ENCODE results near the gene B9D2.

DNA sequence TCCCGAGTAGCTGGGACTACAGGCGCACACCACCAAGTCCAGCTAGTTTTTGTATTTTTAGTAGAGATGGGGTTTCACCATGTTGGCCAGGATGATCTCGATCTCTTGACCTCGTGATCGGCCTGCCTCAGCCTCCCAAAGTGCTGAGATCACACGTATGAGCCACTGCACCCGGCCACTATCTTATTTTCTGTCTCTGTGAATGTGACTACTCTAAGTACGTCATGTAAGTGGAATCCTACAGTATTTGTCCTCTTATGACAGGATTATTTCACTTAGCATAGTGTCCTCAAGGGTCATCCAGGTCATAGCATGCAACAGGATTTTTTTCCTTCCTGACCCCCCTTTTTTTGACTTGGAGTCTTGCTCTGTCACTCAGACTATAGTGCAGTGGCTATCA lies 7.6 kb upstream of the B9D2 start:
- no peak for TF ChIP-seq EZH2 (IDR thresholded peaks at IDR 0.05; ENCODE audit: low read depth)
- TF ChIP-seq, protein P1, sequence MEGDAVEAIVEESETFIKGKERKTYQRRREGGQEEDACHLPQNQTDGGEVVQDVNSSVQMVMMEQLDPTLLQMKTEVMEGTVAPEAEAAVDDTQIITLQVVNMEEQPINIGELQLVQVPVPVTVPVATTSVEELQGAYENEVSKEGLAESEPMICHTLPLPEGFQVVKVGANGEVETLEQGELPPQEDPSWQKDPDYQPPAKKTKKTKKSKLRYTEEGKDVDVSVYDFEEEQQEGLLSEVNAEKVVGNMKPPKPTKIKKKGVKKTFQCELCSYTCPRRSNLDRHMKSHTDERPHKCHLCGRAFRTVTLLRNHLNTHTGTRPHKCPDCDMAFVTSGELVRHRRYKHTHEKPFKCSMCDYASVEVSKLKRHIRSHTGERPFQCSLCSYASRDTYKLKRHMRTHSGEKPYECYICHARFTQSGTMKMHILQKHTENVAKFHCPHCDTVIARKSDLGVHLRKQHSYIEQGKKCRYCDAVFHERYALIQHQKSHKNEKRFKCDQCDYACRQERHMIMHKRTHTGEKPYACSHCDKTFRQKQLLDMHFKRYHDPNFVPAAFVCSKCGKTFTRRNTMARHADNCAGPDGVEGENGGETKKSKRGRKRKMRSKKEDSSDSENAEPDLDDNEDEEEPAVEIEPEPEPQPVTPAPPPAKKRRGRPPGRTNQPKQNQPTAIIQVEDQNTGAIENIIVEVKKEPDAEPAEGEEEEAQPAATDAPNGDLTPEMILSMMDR (conservative IDR thresholded peaks at IDR 0.05), result no peak
